ENCODE measurements around the gene GMDS. TPM values are rescaled to one million over a fixed set of nuclear protein-coding genes. Genes with fewer than 3 reads are reported as not detected.

Gene GMDS
- total and polyA plus RNA-seq, 11 donors: 4.5 to 10.7 (median 7.0) TPM

DNA sequence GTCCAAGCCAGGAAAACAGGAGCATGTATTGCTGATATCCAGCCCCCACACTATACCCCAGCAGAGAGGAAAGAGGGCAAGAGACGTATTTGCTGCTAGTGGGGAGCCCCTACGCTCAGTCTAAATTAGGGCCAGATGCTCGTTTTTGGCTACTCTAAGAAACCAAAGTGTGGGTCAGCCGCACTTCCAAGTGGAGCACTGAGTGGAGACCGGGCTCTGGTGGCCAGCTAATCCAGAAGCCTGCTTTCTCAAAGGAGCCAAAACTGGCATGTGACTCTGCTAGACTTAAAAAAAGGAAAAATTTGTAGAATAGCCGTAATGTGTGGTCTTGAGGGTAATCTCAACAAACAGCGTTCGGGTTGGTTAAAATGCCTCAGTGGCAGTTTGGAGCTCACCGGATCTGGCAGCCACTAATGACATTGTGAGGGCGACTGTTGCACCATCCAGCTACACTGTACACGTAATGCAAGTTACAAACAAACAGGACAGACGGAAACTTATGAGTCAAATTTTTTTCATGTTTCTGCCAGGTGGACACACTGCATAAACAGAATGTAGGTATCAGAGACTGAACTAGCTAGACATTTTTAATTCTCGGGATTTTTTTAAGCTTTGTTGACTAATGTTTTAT lies 404.8 kb downstream of the GMDS start:
- DNase-seq: no peak
- Histone ChIP-seq H3K9me3 (peaks cover 0 to 3% (median 0%) of the 10 kb centered on the region in 12 donors), H3K4me3 (no peak overlapping the region), H3K36me3 (no peaks in the 10 kb centered on the region), H3K27me3 (no peaks in the 10 kb centered on the region), H3K27ac (peak overlapping the region in 1 of 12 donors; percentile 18), H3K4me1 (peaks cover 0 to 14% (median 0%) of the 10 kb centered on the region in 12 donors)
- TF ChIP-seq, protein P1, sequence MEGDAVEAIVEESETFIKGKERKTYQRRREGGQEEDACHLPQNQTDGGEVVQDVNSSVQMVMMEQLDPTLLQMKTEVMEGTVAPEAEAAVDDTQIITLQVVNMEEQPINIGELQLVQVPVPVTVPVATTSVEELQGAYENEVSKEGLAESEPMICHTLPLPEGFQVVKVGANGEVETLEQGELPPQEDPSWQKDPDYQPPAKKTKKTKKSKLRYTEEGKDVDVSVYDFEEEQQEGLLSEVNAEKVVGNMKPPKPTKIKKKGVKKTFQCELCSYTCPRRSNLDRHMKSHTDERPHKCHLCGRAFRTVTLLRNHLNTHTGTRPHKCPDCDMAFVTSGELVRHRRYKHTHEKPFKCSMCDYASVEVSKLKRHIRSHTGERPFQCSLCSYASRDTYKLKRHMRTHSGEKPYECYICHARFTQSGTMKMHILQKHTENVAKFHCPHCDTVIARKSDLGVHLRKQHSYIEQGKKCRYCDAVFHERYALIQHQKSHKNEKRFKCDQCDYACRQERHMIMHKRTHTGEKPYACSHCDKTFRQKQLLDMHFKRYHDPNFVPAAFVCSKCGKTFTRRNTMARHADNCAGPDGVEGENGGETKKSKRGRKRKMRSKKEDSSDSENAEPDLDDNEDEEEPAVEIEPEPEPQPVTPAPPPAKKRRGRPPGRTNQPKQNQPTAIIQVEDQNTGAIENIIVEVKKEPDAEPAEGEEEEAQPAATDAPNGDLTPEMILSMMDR (IDR thresholded peaks at IDR 0.05): no peak
- TF ChIP-seq POLR2A (IDR thresholded peaks at IDR 0.05): no peak
- 91 to 95% (median 93%) methylated on average over 13 of the region's 13 CpGs for WGBS, 4 donors
- ATAC-seq: no peak
- intact Hi-C loops (cut with DNase I): loop anchor here in 1 of 10 donors (10.0 kb wide), 1 partner anchor 254 kb away; no protein-coding TSS in a partner anchor

DNA sequence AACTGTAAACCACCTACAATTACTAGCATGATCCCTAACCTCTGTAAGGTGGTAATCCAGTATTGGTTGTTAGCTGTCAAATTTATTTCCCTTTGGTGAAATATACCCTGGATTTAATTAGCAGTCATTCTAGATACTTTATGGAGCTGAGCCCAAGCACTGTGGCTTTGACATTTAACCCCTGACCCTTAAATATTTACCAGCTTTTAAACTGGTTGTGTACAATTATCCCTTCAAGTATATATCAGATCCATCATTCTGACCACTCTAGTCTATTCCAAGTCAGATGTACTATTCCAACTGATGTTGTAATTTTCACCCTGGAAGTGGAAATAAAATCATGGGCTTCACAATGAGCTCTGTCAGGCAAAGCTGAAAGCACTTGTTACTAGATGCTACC lies 406.0 kb downstream of the GMDS start:
- Histone ChIP-seq H3K27ac (no peak overlapping the region), H3K27me3 (no peaks in the 10 kb centered on the region), H3K4me1 (peaks cover 0 to 14% (median 0%) of the 10 kb centered on the region in 12 donors), H3K9me3 (no peaks in the 10 kb centered on the region), H3K4me3 (no peak overlapping the region), H3K36me3 (no peaks in the 10 kb centered on the region)
- ATAC-seq: no peak
- no peak for DNase-seq
- TF ChIP-seq POLR2A (IDR thresholded peaks at IDR 0.05): no peak
- TF ChIP-seq, protein P1 (IDR thresholded peaks at IDR 0.05): no peak
- intact Hi-C loops (cut with DNase I): loop anchor here in 2 of 10 donors (10.0 kb wide), 2 partner anchors 195 to 225 kb away; no protein-coding TSS in a partner anchor

DNA sequence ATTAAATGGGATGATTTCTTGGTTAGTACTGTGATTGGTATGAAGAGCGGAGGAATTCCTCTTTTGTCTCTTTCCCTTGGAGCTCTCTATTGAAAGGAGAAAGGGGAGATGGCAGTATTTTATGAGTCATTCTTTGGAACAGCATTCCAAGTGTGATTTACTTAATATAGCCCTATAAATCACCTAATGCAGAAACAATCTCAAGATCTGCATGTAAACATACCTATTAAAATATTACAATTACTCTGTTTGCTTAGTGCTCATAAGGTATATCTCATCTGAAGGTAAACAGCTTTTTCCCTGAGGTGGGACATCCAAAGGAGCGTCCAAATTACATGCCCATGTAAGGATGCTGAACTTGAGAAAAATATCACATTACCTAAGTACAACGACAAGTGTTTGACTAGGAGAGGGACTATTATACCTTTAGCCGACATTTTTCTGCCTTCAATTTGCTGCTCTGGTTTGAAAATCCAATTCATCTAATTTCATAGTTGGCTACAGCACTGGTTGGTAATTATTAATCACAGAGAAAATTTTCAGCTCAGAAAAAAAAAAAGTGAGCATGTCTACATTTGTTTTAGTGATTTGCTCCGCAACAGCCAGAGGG lies 406.7 kb downstream of the GMDS start:
- DNase-seq (no peak), ATAC-seq (no peak)
- intact Hi-C loops (cut with DNase I): loop anchor here in 2 of 10 donors (10.0 kb wide), 2 partner anchors 196 to 224 kb away; no protein-coding TSS in a partner anchor
- TF ChIP-seq POLR2A (IDR thresholded peaks at IDR 0.05): no peak
- TF ChIP-seq, protein P1 (IDR thresholded peaks at IDR 0.05): no peak
- Histone ChIP-seq H3K4me3 (no peak overlapping the region), H3K36me3 (no peaks in the 10 kb centered on the region), H3K4me1 (peaks cover 0 to 15% (median 0%) of the 10 kb centered on the region in 12 donors), H3K27ac (no peak overlapping the region), H3K27me3 (no peaks in the 10 kb centered on the region), H3K9me3 (no peaks in the 10 kb centered on the region)
- 90 to 94% (median 92%) methylated on average over 5 of the region's 5 CpGs for WGBS, 4 donors

DNA sequence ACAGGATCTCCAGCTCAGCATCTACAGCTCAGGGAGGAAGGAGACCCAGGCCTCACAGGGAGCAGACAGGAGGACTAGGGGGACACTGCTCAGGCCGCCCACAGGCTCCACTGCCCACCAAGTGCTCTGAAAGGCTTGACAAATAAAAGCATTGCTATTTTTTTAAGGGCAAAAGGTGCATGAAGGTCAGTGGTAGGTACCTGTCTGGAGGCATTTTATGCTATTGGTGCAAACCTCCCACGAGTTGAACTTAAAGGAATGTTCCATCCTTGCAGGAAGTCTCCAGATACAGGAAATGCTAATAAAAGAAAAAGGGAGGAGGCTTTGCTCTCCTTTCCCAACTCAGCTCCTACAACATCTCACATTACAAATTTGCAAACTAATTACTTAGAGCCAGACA lies 407.6 kb downstream of the GMDS start:
- ATAC-seq (no peak), DNase-seq (no peak)
- TF ChIP-seq, protein P1 (IDR thresholded peaks at IDR 0.05): no peak
- no peak for TF ChIP-seq POLR2A (IDR thresholded peaks at IDR 0.05)
- peaks cover 0 to 22% (median 0%) of the 10 kb centered on the region in 12 donors for H3K4me1 ChIP-seq
- H3K4me3 ChIP-seq: no peak overlapping the region
- H3K27ac ChIP-seq: no peak overlapping the region
- H3K36me3 ChIP-seq: no peaks in the 10 kb centered on the region
- no peaks in the 10 kb centered on the region for H3K9me3 ChIP-seq
- 55 to 64% (median 62%) methylated on average over 2 of the region's 2 CpGs for WGBS, 4 donors
- no peaks in the 10 kb centered on the region for H3K27me3 ChIP-seq
- intact Hi-C loops (cut with DNase I): loop anchor here in 2 of 10 donors (10.0 kb wide), 2 partner anchors 197 to 223 kb away; no protein-coding TSS in a partner anchor

All from heart left ventricle (tissue), 16 donors.